OCI-LY7 (cell line): ENCODE data around the gene TFAP2B. TPM values are rescaled to one million over a fixed set of nuclear protein-coding genes. Genes with fewer than 3 reads are reported as not detected.

ENCODE experiments used
- BruUV-seq: library from RNA; stranded (reverse); fragments of 400-500 nt; replicated peaks from 2 replicates; lab custom pipeline; 2021; lab: Mats Ljungman, UMichigan
- CTCF ChIA-PET: fragments of 300-600 bp; sonication (Branson Sonifier 250); formaldehyde crosslinking; loops from one replicate; lab custom pipeline; 2022; ENCODE audit warnings: antibody characterized with exemption; ENCODE audit not compliant: unreplicated experiment; lab: Charles Lee
- POLR2A ChIA-PET: fragments of 300-600 bp; sonication (Branson Sonifier 250); formaldehyde crosslinking; loops from one replicate; lab custom pipeline; 2022; ENCODE audit warnings: antibody characterized with exemption; lab: Charles Lee
- DNase-seq: peaks from one replicate; pipeline ENCODE4 v3.0.0-alpha.2; 2015; ENCODE audit warnings: low spot score
- H2AFZ ChIP-seq: fragments of 200-600 bp; sonication (generic), shearing (Covaris generic); 2 replicates; pipeline ENCODE4 v1.6.1; 2014; ENCODE audit warnings: mild to moderate bottlenecking, antibody characterized with exemption, low read length, moderate library complexity
- H3K27ac ChIP-seq: fragments of 200-600 bp; sonication (generic); 2 replicates; pipeline ENCODE4 v1.5.1; 2014; ENCODE audit warnings: mixed run types, low read depth, mild to moderate bottlenecking, moderate library complexity, low read length, inconsistent platforms; ENCODE audit not compliant: poor library complexity, severe bottlenecking
- H3K36me3 ChIP-seq: fragments of 200-600 bp; sonication (generic); 2 replicates; pipeline ENCODE4 v1.6.1; 2014; ENCODE audit warnings: mild to moderate bottlenecking, antibody characterized with exemption, low read length, moderate library complexity, mixed read lengths; ENCODE audit not compliant: insufficient read depth
- H3K4me1 ChIP-seq: fragments of 200-600 bp; sonication (generic); 2 replicates; pipeline ENCODE4 v1.5.1; 2014; ENCODE audit warnings: mild to moderate bottlenecking, low read length; ENCODE audit not compliant: insufficient read depth, poor library complexity, severe bottlenecking
- H3K4me2 ChIP-seq: fragments of 200-600 bp; sonication (generic); 2 replicates; pipeline ENCODE4 v1.6.1; 2014; ENCODE audit warnings: mild to moderate bottlenecking, low read length
- H3K4me3 ChIP-seq: fragments of 200-600 bp; sonication (generic); 2 replicates; pipeline ENCODE4 v1.5.1; 2014; ENCODE audit warnings: mild to moderate bottlenecking, low read depth, low read length; ENCODE audit not compliant: poor library complexity, severe bottlenecking
- H3K79me2 ChIP-seq: fragments of 200-600 bp; sonication (generic); 2 replicates; pipeline ENCODE4 v1.6.1; 2016; ENCODE audit warnings: low read depth, mild to moderate bottlenecking, low read length, moderate library complexity, mixed read lengths; ENCODE audit not compliant: insufficient read depth
- H3K9me2 ChIP-seq: fragments of 200-600 bp; sonication (generic); 2 replicates; pipeline ENCODE4 v1.6.1; 2016; ENCODE audit warnings: mild to moderate bottlenecking, low read length, mixed read lengths; ENCODE audit not compliant: insufficient read depth
- H3K9me3 ChIP-seq: fragments of 200-600 bp; sonication (generic); 2 replicates; pipeline ENCODE4 v1.6.1; 2014; ENCODE audit warnings: mild to moderate bottlenecking, mixed run types, low read length, mixed read lengths
- H4K20me1 ChIP-seq: fragments of 200-600 bp; sonication (generic); 2 replicates; pipeline ENCODE4 v1.6.1; 2014; ENCODE audit warnings: mild to moderate bottlenecking, antibody characterized with exemption, low read length, moderate library complexity, mixed read lengths; ENCODE audit not compliant: insufficient read depth
- EZH2phosphoT487 ChIP-seq: fragments of 200-600 bp; sonication (generic); IDR thresholded peaks from 2 replicates; pipeline ENCODE4 v1.6.1; 2018; ENCODE audit warnings: low read depth, borderline replicate concordance, mild to moderate bottlenecking, mixed run types, antibody characterized with exemption, low read length, moderate library complexity, mixed read lengths
- intact Hi-C: fragments of 100-400 bp; cut with micrococcal nuclease; formaldehyde crosslinking; loops from one replicate; pipeline ENCODE4 v1.10.0; 2022; ENCODE audit not compliant: unreplicated experiment
- total RNA-seq, 2 experiments: library from RNA; depleted of rRNA in 1 of 2; stranded (reverse); fragments of >200 nt in 1 of 2; shearing (Covaris generic) in 1 of 2; gene quantifications; 2 replicates each; pipeline ENCODE4 v1.2.3, GENCODE V29; 2014 to 2022
- TF ChIP-seq, protein P1 (sequence below): fragments of 200-600 bp; sonication (generic); conservative IDR thresholded peaks from 2 replicates; pipeline ENCODE4 v1.5.1; 2014; ENCODE audit warnings: mild to moderate bottlenecking, antibody characterized with exemption, low read length, moderate library complexity, mixed read lengths

The TFAP2B gene
- total RNA-seq, 2 experiments from 2014 or later = not detected

DNA sequence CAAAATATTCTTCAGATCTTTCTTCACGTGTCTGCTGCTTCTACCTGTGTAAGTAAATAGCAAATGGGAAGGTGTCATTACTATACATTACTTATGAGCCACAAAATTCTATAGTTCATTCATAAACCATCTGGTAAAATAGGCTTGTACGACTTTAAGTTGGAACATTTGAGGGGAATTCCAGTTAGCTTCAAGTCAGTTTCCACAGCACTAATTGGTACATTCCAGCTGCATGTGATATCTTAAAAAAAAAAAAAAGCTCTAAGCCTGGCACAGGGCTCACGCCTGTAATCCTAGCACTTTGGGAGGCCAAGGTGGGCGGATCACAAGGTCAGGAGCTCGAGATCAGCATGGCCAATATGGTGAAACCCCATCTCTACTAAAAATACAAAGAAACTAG lies 23.1 kb upstream of the TFAP2B start:
- H4K20me1 ChIP-seq = no peaks in the 10 kb centered on the region
- DNase-seq = no peak
- H2AFZ ChIP-seq = no peak overlapping the region
- TF ChIP-seq EZH2phosphoT487 = no peak
- TF ChIP-seq, protein P1, sequence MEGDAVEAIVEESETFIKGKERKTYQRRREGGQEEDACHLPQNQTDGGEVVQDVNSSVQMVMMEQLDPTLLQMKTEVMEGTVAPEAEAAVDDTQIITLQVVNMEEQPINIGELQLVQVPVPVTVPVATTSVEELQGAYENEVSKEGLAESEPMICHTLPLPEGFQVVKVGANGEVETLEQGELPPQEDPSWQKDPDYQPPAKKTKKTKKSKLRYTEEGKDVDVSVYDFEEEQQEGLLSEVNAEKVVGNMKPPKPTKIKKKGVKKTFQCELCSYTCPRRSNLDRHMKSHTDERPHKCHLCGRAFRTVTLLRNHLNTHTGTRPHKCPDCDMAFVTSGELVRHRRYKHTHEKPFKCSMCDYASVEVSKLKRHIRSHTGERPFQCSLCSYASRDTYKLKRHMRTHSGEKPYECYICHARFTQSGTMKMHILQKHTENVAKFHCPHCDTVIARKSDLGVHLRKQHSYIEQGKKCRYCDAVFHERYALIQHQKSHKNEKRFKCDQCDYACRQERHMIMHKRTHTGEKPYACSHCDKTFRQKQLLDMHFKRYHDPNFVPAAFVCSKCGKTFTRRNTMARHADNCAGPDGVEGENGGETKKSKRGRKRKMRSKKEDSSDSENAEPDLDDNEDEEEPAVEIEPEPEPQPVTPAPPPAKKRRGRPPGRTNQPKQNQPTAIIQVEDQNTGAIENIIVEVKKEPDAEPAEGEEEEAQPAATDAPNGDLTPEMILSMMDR = no peak
- H3K9me2 ChIP-seq = no peaks in the 10 kb centered on the region
- H3K36me3 ChIP-seq = no peaks in the 10 kb centered on the region
- no peaks in the 10 kb centered on the region for H3K9me3 ChIP-seq
- intact Hi-C loops = no loop called here
- no peaks in the 10 kb centered on the region for H3K4me1 ChIP-seq
- H3K4me2 ChIP-seq = no peak overlapping the region
- no TSS peak for BruUV-seq
- CTCF ChIA-PET = no interaction called here
- H3K4me3 ChIP-seq = no peak overlapping the region
- H3K79me2 ChIP-seq = no peaks in the 10 kb centered on the region
- POLR2A ChIA-PET = interaction anchor here (0.6 to 0.7 kb wide), 2 partner anchors 63 to 145 kb away, joined by 3 to 4 read pairs; no protein-coding TSS in a partner anchor
- no peak overlapping the region for H3K27ac ChIP-seq

GRCh38 chr6:50804283-50804682 lies 14.4 kb upstream of the TFAP2B start:
- Histone ChIP-seq H3K4me3 (no peak overlapping the region), H4K20me1 (no peaks in the 10 kb centered on the region), H3K9me2 (no peaks in the 10 kb centered on the region), H3K4me2 (no peak overlapping the region), H2AFZ (no peak overlapping the region), H3K9me3 (no peaks in the 10 kb centered on the region), H3K79me2 (no peaks in the 10 kb centered on the region), H3K36me3 (no peaks in the 10 kb centered on the region), H3K27ac (no peak overlapping the region), H3K4me1 (no peaks in the 10 kb centered on the region)
- ChIA-PET CTCF (no interaction called here), POLR2A (no interaction called here)
- TF ChIP-seq EZH2phosphoT487 = no peak
- TF ChIP-seq, protein P1 = no peak
- BruUV-seq = no TSS peak
- intact Hi-C loops = no loop called here
- no peak for DNase-seq

DNA sequence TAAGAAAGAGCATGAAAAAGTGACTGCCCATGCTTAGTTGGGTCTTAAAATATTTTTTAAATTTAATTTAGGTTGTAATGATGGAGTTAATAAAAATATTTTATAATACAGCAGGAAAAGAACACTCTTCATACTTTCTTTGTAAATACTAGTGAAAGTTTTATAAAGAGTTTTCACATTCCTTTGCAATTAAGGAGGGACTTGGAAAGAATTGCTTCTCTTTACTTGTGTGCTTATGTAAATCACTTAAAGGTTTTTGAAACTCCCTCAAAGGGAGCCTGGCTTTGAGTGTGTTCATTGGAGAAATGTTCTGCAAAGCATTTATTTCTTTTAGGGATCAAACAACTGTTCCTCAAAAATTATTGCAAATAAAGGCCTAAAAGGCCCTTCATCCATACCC lies 11.6 kb upstream of the TFAP2B start:
- no peaks in the 10 kb centered on the region for H3K9me2 ChIP-seq
- TF ChIP-seq, protein P1 = no peak
- no peak for TF ChIP-seq EZH2phosphoT487

More for the DNA sequence above, 11.6 kb upstream of the TFAP2B start:
- no peak for DNase-seq
- no peak overlapping the region for H3K4me2 ChIP-seq
- no TSS peak for BruUV-seq
- intact Hi-C loops = no loop called here
- H3K4me3 ChIP-seq = no peak overlapping the region
- H3K4me1 ChIP-seq = no peaks in the 10 kb centered on the region
- POLR2A ChIA-PET = no interaction called here
- no peaks in the 10 kb centered on the region for H3K36me3 ChIP-seq
- H3K79me2 ChIP-seq = no peaks in the 10 kb centered on the region
- H2AFZ ChIP-seq = no peak overlapping the region
- no peaks in the 10 kb centered on the region for H4K20me1 ChIP-seq
- no peak overlapping the region for H3K27ac ChIP-seq
- CTCF ChIA-PET = no interaction called here
- H3K9me3 ChIP-seq = no peaks in the 10 kb centered on the region
